HCT116 (cell line): ENCODE results near the gene MOK.

Source experiments
- SRF ChIP-seq: IDR thresholded peaks from 2 replicates; pipeline ENCODE4 v1.6.1; 2012; ENCODE audit warnings: low read depth
- TF ChIP-seq, protein P1 (sequence below): IDR thresholded peaks from 2 replicates; pipeline ENCODE4 v1.6.1; 2012
- TF ChIP-seq, protein P2 (sequence below), 3 experiments: fragments of 200-600 bp in 1 of 3; sonication (generic) in 1 of 3; IDR thresholded peaks in 2 of 3; conservative IDR thresholded peaks in 1 of 3; 2 replicates each; pipeline ENCODE4 v1.5.1; 2012 to 2017; ENCODE audit warnings: low read depth in 2 of 3, low read length in 2 of 3, antibody characterized with exemption in 1 of 3, borderline replicate concordance in 1 of 3, control low read depth in 1 of 3, mild to moderate bottlenecking in 1 of 3, mixed read lengths in 1 of 3, mixed run types in 1 of 3, moderate library complexity in 1 of 3; ENCODE audit not compliant: insufficient read depth in 1 of 3

GRCh38 chr14:102317564-102318248 is 12.7 kb upstream of the MOK start:
- TF ChIP-seq SRF, result no peak
- TF ChIP-seq, protein P1, sequence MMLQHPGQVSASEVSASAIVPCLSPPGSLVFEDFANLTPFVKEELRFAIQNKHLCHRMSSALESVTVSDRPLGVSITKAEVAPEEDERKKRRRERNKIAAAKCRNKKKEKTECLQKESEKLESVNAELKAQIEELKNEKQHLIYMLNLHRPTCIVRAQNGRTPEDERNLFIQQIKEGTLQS, result no peak
- TF ChIP-seq, protein P2, sequence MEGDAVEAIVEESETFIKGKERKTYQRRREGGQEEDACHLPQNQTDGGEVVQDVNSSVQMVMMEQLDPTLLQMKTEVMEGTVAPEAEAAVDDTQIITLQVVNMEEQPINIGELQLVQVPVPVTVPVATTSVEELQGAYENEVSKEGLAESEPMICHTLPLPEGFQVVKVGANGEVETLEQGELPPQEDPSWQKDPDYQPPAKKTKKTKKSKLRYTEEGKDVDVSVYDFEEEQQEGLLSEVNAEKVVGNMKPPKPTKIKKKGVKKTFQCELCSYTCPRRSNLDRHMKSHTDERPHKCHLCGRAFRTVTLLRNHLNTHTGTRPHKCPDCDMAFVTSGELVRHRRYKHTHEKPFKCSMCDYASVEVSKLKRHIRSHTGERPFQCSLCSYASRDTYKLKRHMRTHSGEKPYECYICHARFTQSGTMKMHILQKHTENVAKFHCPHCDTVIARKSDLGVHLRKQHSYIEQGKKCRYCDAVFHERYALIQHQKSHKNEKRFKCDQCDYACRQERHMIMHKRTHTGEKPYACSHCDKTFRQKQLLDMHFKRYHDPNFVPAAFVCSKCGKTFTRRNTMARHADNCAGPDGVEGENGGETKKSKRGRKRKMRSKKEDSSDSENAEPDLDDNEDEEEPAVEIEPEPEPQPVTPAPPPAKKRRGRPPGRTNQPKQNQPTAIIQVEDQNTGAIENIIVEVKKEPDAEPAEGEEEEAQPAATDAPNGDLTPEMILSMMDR (IDR thresholded peaks at IDR 0.05 in 2 of 3, conservative IDR thresholded peaks at IDR 0.05 in 1 of 3; ENCODE audit: borderline replicate concordance in 1 of 3, insufficient read depth in 1 of 3, low read depth in 2 of 3, low read length in 2 of 3), result peak in 1 of 3 experiments; percentile 18; a peak in 1 of 6 replicates
